ENCODE data around the gene SNX4. TPM values are rescaled to one million over a fixed set of nuclear protein-coding genes. Genes with fewer than 3 reads are reported as not detected.
"Not testable (repeated sequence)": the region's sequence is repeated elsewhere in the genome, so short reads cannot be mapped to it uniquely, and the experiment has no call there.

SNX4 gene
- total RNA-seq, 1 donor from 2014 or later, result 41.0 TPM

DNA sequence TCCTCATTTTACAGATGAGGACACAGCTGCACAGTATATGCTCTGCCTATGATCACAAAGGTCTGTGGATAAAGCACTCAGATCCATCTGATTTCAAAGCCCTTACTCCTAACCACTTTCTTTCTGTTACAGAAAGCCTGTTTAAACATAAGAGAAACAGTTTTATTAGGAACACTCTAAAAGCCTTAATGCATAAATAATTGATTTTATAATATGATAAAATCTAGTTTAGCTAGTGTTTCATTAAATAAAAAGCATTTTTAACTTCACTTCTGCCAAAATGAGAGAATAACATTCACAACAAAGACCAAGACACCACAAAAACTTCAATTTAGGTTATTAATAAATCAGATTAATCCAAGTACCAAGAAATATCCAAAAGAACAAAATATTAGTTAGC is 21.4 kb downstream of the SNX4 start:
- Mint-ChIP-seq H3K27me3 (ENCODE audit: low read depth) (no peaks in the 10 kb centered on the region), H3K4me1 (ENCODE audit: low read depth) (no peaks in the 10 kb centered on the region), H3K36me3 (ENCODE audit: low read depth) (peaks cover 23% of the 10 kb centered on the region), H3K4me3 (ENCODE audit: unreplicated experiment) (no peak overlapping the region), H3K9me3 (ENCODE audit: low read depth) (no peaks in the 10 kb centered on the region), H3K27ac (ENCODE audit: unreplicated experiment) (no peak overlapping the region)
- DNase-seq (ENCODE audit: low spot score), result no peak
- TF ChIP-seq, protein P1, sequence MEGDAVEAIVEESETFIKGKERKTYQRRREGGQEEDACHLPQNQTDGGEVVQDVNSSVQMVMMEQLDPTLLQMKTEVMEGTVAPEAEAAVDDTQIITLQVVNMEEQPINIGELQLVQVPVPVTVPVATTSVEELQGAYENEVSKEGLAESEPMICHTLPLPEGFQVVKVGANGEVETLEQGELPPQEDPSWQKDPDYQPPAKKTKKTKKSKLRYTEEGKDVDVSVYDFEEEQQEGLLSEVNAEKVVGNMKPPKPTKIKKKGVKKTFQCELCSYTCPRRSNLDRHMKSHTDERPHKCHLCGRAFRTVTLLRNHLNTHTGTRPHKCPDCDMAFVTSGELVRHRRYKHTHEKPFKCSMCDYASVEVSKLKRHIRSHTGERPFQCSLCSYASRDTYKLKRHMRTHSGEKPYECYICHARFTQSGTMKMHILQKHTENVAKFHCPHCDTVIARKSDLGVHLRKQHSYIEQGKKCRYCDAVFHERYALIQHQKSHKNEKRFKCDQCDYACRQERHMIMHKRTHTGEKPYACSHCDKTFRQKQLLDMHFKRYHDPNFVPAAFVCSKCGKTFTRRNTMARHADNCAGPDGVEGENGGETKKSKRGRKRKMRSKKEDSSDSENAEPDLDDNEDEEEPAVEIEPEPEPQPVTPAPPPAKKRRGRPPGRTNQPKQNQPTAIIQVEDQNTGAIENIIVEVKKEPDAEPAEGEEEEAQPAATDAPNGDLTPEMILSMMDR (IDR thresholded peaks at IDR 0.05), result no peak

DNA sequence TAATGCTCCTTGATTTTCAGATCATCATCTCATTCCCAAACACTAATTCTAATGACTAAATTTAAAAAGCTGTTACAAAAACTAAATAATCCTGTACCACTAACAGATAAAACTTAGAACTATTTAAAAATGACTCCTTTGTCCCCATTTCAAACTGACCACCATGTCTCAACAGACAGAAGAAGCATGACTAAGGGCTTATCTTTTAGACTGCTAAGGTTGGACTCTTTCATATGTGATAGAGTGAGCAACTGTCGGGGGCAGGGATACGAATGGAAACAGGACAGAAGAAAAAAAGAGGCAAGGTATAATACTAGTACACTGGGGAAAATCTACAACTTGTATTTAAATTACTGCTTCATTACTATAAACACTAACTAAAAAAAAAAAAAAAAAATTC is 23.3 kb downstream of the SNX4 start:
- Mint-ChIP-seq H3K36me3 (ENCODE audit: low read depth) (peaks cover 25% of the 10 kb centered on the region), H3K27me3 (ENCODE audit: low read depth) (no peaks in the 10 kb centered on the region), H3K27ac (ENCODE audit: unreplicated experiment) (no peak overlapping the region), H3K9me3 (ENCODE audit: low read depth) (no peaks in the 10 kb centered on the region), H3K4me1 (ENCODE audit: low read depth) (no peaks in the 10 kb centered on the region), H3K4me3 (ENCODE audit: unreplicated experiment) (no peak overlapping the region)
- TF ChIP-seq, protein P1 (IDR thresholded peaks at IDR 0.05), result no peak
- no peak for DNase-seq (ENCODE audit: low spot score)

DNA sequence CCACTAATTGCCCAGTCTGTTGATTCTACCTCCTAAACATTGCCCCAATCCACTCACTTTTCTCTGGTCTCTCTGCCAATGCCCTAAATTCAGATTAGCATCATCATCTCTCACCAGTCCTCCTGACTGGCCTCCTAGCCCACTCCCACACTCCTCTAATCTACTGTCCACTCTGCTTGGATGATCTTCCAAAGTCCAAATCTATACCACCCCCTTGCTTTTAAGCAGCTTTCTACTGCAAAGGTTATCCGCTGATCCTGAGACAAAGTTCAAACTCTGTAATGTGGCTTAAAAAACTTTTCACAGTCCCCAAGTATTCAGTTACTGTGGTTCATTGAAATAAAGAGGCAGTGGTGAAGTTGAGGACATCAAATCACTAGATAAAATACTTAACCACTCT is 37.6 kb downstream of the SNX4 start:
- Mint-ChIP-seq H3K27ac (ENCODE audit: unreplicated experiment) (no peak overlapping the region), H3K4me3 (ENCODE audit: unreplicated experiment) (no peak overlapping the region), H3K27me3 (ENCODE audit: low read depth) (no peaks in the 10 kb centered on the region), H3K36me3 (ENCODE audit: low read depth) (peaks cover 10% of the 10 kb centered on the region), H3K9me3 (ENCODE audit: low read depth) (no peaks in the 10 kb centered on the region), H3K4me1 (ENCODE audit: low read depth) (peaks cover 6% of the 10 kb centered on the region)
- TF ChIP-seq, protein P1 (IDR thresholded peaks at IDR 0.05), result no peak
- no peak for DNase-seq (ENCODE audit: low spot score)

DNA sequence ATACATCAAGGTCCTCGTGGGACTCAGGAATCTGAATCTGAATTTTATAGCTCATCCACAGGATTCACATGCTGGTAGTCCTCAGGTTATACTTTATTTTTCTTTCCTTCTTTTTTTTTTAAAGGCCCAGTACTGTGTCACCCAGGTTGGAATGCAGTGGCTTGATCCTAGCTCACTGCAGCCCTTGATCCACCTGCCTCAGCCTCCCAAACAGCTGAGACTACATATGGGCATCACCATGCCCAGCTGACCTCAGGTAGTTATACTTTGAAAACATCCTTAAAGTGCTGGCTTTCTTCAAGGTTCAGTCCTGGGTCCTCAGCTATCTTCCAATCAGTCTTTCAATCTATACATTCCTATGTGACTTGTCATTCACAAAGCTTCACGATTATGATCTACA is 38.2 kb downstream of the SNX4 start:
- Mint-ChIP-seq H3K27me3 (ENCODE audit: low read depth) (no peaks in the 10 kb centered on the region), H3K4me3 (ENCODE audit: unreplicated experiment) (no peak overlapping the region), H3K27ac (ENCODE audit: unreplicated experiment) (no peak overlapping the region), H3K9me3 (ENCODE audit: low read depth) (no peaks in the 10 kb centered on the region), H3K36me3 (ENCODE audit: low read depth) (peaks cover 12% of the 10 kb centered on the region), H3K4me1 (ENCODE audit: low read depth) (peaks cover 6% of the 10 kb centered on the region)
- DNase-seq (ENCODE audit: low spot score), result no peak
- TF ChIP-seq, protein P1 (IDR thresholded peaks at IDR 0.05), result no peak

DNA sequence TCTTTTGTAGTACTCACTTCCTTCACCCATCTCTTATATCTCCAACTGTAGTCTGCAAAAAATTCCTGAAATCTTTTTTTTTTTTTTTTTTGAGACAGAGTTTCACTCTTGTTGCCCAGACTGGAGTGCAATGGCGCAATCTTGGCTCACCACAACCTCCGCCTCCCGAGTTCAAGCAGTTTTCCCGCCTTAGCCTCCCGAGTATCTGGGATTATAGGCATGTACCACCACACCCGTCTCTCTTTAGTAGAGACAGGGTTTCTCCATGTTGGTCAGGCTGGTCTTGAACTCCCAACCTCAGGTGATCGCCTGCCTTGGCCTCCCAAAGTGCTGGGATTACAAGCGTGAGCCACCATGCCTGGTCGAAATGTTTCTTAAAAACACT is 38.6 kb downstream of the SNX4 start:
- not testable (repeated sequence) for H3K27ac Mint-ChIP-seq (ENCODE audit: unreplicated experiment); H3K9me3 Mint-ChIP-seq (ENCODE audit: low read depth)
- H3K36me3 Mint-ChIP-seq (ENCODE audit: low read depth), result peaks cover 12% of the 10 kb centered on the region

DNA sequence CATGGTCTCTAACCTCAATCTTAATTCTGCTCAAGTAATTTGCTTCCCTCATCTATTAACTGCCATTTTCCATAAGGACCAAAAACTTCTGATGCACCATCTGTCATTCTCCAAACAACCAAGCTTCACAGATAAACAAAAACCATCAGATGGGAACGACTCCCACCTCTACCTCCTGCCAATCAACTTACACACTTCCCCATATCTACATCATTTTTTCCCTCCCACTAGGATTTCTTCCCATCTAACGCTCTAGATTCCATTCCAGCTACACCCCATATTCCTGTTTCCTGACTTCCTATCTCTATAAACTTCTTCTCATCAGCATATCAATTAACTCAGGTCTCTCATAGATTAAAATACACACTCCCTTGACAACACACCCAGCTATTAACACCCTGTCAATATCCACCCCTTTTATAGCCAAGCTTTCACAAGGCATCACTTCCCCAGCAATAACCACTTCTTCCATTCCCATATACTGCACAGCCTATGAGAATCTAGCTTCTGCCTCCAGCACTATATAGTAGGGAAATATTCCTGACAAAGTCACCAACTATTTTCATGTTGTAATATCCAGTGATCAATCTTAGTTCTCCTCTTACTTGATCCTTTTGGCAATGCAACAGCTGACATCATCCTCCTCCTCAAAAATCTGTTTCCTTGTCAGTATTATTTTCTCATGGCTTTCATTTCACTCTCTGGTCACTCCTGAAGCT is 39.2 kb downstream of the SNX4 start:
- no peak overlapping the region for H3K27ac Mint-ChIP-seq (ENCODE audit: unreplicated experiment)
- DNase-seq (ENCODE audit: low spot score), result no peak
- peaks cover 12% of the 10 kb centered on the region for H3K36me3 Mint-ChIP-seq (ENCODE audit: low read depth)
- no peak overlapping the region for H3K4me3 Mint-ChIP-seq (ENCODE audit: unreplicated experiment)
- TF ChIP-seq, protein P1 (IDR thresholded peaks at IDR 0.05), result no peak
- peaks cover 6% of the 10 kb centered on the region for H3K4me1 Mint-ChIP-seq (ENCODE audit: low read depth)
- no peaks in the 10 kb centered on the region for H3K9me3 Mint-ChIP-seq (ENCODE audit: low read depth)
- no peaks in the 10 kb centered on the region for H3K27me3 Mint-ChIP-seq (ENCODE audit: low read depth)

More for the DNA sequence above, 38.6 kb downstream of the SNX4 start:
- H3K27me3 Mint-ChIP-seq (ENCODE audit: low read depth); H3K4me1 Mint-ChIP-seq (ENCODE audit: low read depth); DNase-seq (ENCODE audit: low spot score); H3K4me3 Mint-ChIP-seq (ENCODE audit: unreplicated experiment): not testable (repeated sequence)
